Measurements from ENCODE around the gene DLG5.

The DLG5 gene

DNA sequence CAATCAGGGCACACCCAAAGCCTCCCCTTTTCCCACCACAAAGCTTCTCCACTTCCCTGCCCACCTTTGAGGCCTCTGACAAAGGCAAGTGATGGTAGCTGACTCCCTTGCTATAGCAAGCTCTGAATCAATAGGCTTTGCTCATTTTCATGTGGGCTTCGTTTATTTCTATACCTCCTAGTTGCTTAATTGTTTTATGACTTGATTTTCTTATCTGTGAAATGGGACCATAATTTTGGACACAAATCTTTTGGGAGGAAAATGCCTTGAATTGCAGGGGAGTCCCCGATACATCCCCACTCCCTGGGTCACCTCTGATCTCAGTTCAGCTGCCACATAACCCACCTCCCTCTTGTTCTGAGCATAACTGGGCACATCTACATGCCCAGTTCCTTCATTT, 13.7 kb upstream of the DLG5 start:
- TF ChIP-seq, protein P1, sequence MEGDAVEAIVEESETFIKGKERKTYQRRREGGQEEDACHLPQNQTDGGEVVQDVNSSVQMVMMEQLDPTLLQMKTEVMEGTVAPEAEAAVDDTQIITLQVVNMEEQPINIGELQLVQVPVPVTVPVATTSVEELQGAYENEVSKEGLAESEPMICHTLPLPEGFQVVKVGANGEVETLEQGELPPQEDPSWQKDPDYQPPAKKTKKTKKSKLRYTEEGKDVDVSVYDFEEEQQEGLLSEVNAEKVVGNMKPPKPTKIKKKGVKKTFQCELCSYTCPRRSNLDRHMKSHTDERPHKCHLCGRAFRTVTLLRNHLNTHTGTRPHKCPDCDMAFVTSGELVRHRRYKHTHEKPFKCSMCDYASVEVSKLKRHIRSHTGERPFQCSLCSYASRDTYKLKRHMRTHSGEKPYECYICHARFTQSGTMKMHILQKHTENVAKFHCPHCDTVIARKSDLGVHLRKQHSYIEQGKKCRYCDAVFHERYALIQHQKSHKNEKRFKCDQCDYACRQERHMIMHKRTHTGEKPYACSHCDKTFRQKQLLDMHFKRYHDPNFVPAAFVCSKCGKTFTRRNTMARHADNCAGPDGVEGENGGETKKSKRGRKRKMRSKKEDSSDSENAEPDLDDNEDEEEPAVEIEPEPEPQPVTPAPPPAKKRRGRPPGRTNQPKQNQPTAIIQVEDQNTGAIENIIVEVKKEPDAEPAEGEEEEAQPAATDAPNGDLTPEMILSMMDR (IDR thresholded peaks at IDR 0.05; ENCODE audit: control extremely low read depth, extremely low read depth, low read depth, missing control alignments): no peak
- CTCF ChIA-PET: no interaction called here
- DNase-seq (ENCODE audit: extremely low spot score): no peak
- POLR2A ChIA-PET: no interaction called here

DNA sequence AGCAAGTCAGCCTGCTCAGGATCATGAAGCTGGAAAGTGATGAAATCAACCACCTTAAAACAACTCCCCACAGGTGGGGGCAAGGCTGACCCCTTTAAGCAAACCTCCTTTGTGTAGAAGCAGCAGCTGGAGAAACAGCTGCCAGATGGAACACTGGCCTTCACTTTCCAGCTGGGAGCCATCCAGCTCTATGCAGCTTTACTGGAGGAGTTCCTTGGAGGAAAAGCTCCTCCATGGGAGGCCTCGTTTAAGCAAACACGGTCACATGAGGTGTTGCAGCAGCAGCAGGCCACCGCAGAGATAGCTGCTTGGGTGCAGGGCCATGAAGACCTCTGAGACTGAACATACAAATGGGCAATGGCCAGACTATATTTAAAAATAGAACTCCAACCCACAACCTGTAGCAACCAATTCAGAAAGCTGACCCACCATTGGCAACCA, 13.0 kb upstream of the DLG5 start:
- TF ChIP-seq, protein P1 (IDR thresholded peaks at IDR 0.05; ENCODE audit: control extremely low read depth, extremely low read depth, low read depth, missing control alignments): no peak
- DNase-seq (ENCODE audit: extremely low spot score): no peak
- POLR2A ChIA-PET: no interaction called here
- CTCF ChIA-PET: no interaction called here

DNA sequence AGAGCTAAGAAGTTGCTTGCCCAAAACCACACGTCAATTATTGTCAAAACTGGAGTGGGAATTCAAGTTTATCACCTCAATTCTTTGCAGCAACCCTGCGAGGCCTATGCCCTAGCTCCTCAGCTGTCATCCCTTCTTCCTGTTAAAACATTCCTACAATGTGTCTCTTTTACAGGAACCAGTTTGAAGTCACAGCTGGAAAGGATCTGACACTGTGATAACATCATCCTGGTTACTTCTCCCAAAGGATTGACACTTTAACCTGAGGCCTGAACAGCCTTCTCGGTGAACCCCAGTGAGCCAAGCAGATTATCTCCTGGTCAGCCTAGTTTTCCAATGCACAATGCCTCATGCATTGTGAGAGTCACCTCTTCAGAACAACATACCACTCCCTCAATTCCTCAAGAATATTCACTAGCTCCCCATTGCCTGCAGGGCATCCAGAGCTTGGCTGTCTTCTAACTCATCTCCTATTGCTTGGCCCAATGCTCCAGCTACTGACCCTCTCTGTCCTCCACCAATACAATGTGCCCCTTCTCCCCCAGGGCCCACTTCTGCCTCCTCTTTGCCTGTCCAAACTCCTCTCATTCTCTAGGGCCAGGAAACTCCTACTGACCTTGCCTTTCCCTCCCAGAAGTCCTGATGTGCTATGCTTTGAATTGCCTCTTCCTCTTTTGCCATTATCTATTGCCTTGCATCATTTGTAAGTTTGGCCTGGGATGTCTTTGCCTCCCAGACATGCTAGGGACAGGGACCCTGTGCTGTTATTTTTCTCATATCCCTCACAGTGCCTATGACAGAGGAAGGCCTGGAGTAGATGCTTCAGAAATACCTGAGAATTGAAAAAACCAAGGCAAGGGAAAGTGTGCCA, 10.4 kb upstream of the DLG5 start:
- TF ChIP-seq, protein P1 (IDR thresholded peaks at IDR 0.05; ENCODE audit: control extremely low read depth, extremely low read depth, low read depth, missing control alignments): no peak
- ChIA-PET CTCF (interaction anchor here (1.6 kb wide), 1 partner anchor 16 kb away, joined by 4 read pairs; no protein-coding TSS in a partner anchor), POLR2A (no interaction called here)
- no peak for DNase-seq (ENCODE audit: extremely low spot score)

DNA sequence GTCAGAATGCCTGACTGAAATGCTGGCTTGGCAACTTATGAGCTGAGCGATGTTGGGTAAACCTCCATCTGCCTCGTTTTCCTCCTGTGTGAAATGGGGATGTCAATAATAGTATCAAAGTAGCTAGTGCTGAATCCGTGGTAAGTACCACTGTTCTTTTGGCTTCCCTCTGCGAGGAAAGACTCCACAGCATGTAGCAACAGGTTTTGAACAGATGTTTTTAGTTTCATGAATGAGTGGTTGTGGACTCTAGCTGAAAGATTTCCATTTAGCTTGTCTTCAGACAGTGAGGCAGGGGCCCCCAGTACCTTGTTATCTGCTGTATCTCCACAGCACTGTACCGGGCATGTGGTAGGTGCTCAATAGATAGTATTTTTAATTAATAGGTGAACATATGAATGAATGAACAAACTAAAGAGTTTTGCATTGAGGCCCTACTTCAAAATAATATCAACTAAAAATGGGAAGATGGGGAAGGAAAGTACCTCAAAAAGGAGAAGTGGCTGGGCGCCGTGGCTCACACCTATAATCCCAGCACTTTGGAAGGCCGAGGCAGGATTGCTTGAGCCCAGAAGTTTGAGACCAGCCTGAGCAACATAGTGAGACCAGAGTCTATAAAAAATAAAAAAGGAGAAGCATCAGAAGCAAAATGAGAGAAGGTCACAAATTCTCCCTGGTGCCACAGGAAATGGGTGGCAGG, 5.6 kb upstream of the DLG5 start:
- CTCF ChIA-PET: interaction anchor here (1.0 to 1.3 kb wide), 2 partner anchors 9 to 10 kb away, joined by 3 to 4 read pairs; no protein-coding TSS in a partner anchor
- POLR2A ChIA-PET: no interaction called here
- DNase-seq (ENCODE audit: extremely low spot score): no peak
- TF ChIP-seq, protein P1 (IDR thresholded peaks at IDR 0.05; ENCODE audit: control extremely low read depth, extremely low read depth, low read depth, missing control alignments): no peak

DNA sequence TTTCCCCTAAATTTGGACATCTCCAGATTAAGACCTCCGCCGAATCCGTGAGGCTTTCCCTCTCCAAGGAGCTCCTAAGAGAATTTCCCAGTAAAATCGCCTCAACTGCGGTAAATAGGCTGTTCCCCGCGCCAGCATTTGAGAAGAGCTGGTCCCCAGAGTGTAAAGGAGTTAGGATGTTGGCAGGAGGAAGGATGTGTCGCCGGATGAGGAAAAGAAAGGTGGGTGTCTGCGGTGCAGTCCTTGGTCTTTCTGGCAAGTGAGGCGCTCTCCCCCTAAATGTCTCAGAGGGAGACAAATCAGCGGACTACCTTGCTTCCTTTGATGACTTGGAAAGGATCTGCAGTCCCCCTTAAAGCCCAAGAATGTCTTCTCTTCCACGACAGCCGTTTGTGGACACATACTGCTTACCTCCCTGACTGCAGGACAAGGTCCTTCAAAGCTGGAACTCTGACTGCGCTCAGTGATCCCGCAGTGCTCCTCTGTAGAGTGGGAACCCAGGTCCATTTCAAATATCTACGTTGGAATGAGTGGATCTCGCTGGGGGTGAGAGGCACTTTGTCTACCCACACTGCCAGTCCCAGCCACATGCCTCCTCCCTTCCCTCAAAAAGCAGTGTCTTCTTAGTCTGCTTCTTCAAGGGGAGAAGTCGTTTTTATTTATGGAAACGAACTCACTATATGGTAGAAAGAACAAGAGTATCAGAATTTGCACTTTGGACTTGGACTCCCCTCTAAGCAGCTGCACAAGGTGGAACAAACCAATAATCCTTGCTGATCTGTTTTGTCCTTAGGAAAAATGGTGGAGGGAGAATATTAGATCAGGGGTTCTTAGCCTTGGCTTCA, 1.1 kb upstream of the DLG5 start:
- POLR2A ChIA-PET: no interaction called here
- DNase-seq (ENCODE audit: extremely low spot score): no peak
- CTCF ChIA-PET: no interaction called here
- TF ChIP-seq, protein P1 (IDR thresholded peaks at IDR 0.05; ENCODE audit: control extremely low read depth, extremely low read depth, low read depth, missing control alignments): no peak
